Posterior cingulate gyrus (tissue), 11 donors: ENCODE results near the gene SLC39A7.

Experiments used
- DNase-seq, 10 donors: peaks; one replicate each; pipeline versions ENCODE4 v3.0.0 to v3.0.0-alpha.2; 2020 to 2021; ENCODE audit warnings: mixed read lengths in 3 of 10
- intact Hi-C: fragments of 100-400 bp; cut with DNase I; formaldehyde crosslinking; loops from one replicate; pipeline ENCODE4 v1.15.1; 2023

The SLC39A7 gene

DNA sequence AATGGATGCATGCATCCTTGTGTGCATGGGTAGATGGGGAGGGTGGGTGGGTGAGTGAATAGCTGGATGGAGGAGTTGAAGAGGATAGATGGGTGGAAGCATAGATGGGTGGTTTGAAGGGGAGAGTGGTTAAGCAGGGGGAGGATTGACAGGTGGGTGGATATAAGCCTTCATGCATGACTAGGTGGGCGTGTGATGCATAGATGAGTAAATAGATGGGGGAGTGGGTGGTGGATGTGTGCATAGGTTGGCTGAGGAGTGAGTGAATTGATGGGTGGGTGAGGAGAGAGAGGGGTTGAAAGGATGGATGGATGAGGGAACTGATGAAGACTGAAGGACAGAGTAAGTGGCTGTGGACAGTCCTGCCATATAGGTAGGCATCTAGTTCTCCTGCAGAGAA lies 12.9 kb upstream of the SLC39A7 start:
- intact Hi-C loops = no loop called here

DNA sequence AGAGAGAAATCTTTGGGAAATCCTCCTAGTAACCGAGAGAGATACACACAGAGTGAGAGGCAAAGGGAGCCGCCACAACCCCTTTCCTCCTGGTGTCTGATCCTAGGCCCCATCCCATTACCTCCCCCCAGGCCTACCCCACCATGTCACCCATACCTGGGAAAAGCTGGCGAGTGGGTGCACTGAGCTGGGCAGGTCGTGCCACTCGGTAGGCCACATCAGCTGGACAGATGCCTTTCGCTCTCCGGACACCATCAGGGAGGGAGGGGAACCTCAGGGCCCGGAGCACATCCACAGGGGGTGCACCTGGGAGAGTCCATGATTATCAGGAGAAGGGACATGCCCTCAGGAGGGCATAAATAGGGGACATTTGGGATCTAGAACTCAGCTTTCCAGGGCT lies 11.5 kb upstream of the SLC39A7 start:
- intact Hi-C loops = no loop called here

More for the DNA sequence above, 12.9 kb upstream of the SLC39A7 start:
- DNase-seq = no peak

DNA sequence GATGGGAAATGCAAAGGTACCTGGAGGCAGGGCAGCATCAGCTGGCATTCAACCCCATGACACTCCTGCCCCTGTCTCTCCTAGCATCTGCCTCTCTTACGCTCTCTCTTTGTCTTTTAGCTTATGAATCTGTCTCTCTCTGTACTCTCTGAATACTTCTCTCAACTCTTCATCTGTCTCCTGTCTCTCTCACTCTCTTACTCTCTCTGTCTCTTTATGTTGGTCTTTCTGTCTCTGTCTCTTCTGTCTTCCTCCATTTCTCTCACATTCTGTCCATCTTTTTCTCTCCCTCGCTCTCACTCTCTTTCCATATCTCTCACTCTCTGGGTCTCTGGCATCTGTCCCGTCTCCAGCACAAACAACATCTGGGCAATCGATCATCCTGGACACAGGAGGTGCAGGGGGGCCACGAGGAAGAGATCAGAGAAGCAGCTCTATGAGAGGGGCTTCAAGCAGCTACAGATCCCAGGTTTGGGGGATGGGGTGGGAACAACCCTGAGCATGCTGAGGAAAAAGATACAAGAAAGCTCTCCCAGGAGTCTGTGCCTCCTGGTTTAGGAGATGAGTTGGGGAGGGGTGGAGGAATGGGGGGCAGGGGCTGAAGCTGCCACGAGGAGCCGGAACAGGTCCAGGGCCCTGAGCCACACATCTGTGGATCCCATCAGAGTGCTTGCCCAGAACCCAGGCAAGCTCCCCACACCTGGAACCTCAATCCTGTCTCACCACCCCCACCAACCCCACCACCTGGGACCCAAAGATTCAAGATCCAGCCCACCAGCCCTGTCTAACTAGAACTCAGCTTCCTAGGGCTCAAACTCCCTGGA lies 10.8 kb upstream of the SLC39A7 start:
- intact Hi-C loops = loop anchor here (10.0 kb wide), 1 partner anchor 55 kb away; no protein-coding TSS in a partner anchor
- DNase-seq = peak in 2 of 10 donors; percentile 33 to 38

More for the DNA sequence above, 11.5 kb upstream of the SLC39A7 start:
- peak in 1 of 10 donors; percentile 53 for DNase-seq

DNA sequence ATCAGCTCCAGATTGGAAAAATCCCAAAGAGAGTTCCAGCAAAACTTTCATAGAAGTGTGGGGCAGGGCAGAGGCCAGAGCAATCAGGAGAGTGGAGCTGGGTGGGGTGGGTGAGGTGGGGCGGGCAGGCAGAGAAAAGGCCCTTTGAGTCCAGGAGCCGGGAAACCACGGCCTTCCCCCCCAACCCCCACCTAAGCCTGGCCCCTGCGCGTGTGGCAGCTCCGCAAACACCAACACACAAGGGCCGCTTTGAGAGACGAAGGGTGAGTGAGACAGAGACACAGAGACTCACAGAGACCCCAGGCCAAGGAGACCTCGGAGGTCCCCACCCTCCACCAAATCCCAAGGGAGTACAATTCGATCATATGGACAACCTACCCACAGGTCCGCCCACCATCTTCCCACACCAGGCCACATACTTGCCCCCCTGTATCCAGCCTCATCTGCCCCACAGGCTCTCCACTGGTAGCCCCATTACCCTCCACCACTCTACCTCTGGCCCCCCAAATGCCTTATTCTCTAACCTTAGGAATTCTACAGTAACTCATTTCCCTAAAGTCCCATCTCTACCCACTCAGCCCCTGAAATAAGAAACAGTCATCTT lies 10.1 kb upstream of the SLC39A7 start:
- intact Hi-C loops = loop anchor here (10.0 kb wide), 1 partner anchor 54 kb away; no protein-coding TSS in a partner anchor
- peak in 2 of 10 donors; percentile 12 to 69 for DNase-seq

DNA sequence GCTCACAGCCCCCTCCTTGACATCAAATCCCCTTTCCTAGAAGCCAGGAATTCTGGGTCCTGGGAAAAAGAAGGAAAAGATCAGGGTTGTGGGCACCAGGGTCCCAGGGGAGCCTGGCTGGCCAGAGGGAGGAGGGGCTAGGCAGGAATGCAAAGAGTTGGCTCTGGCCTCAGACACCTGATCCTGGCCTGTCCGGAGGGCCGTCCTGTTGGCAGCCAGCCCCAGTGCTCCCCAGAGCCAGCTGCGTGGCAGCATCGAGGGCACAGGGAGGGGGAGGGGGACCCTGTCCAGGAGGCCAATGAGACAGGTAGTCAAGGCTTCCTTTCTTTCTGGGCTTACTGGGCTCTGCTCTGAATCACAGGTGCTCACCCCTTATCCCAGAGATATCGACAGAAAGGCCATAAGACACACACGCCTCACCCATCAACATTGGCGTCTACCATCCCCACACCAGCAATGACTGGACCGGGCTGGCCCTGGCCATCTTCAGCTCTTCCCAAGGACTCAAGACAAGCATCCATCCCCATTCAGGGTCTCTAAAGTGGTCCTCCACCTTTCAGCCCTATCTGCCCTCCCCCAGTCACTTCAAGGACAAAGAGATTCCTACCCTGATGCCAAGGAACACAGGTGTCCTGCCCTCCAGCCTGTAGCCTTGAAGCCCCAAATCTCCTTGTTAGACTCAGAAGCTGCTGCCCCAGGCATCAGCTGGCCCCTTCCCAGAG lies 9.1 kb upstream of the SLC39A7 start:
- peak in 2 of 10 donors; percentile 70 to 81 for DNase-seq
- intact Hi-C loops = loop anchor here (10.0 kb wide), 1 partner anchor 53 kb away; no protein-coding TSS in a partner anchor

DNA sequence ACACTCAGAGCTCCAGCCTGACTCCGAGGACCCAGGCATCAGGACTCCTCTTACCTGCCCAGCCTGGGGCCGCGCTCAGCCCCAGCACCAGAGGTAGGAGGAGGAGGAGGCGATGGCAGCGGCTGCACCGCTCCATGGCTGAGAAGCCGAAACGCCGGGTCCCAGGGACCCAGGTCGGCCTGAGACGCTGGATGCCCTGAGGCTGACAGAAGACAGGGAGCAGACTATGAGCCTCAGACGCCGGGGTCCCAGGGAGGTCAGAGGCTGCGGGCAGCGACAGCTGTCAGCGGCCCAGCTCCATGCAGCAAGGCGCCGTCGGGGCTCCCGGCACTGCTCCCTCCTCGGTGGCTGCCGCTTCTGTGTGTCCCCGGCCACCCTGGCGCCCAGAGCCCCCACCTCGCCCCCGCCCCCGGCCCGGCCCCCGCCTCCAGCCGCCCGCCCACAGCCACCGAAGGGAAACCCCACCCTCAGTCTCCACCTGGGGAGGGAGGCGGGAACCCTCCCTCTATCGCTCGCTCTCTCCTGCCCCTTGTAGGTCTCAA lies 8.5 kb upstream of the SLC39A7 start, which contains the start of gene COL11A2:
Gene COL11A2 (minus strand): TSS at position 363 of the 542 bp plus-strand sequence. CDS start 227 bp downstream, at position 136.
- intact Hi-C loops = loop anchor here (10.0 kb wide), 1 partner anchor 53 kb away; no protein-coding TSS in a partner anchor
- peak in 1 of 10 donors; percentile 79 for DNase-seq

DNA sequence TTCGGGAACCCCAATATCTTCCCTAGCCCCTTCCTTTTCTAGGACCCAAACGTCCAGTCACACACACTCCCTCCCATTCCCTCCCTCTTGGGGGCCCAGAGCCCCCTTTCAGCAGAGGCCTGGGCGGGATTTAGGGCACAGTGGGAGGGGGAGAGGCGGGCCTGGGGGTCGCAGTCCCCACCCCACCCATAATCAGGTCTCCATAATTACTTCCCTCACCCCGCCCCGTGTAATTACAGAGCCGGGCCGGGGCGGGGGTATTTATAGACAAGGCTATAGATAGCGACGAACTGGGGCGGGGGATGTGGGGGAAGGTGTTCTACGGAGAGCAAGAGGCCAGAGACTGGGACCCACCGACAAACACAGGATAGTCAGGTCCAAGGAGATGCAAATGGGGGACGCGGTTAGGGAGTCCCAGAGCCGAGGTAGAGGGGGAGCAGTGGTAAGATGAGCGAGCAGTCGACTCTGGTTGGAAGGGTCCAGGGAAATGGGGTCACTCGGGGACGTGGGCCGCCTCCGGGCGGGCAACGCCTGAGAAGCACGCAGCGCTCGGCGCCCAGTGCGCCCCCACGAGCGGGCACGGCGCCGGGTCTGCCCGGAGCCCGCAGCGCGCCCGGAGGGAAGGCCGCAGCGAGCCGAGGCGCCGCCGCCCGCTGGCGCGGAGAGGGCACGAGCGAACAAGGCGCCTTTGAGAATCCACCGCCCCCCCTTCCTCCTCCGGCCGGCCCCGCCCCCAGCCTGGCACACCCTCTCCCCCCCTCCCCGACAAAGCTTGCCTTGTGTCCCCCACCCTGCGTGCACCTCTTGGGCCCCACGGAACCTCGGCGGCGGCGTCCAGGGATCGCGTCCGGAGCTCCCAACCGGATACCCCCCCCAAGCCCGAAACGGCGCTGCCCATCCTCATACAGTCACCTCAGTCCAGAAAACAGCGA lies 7.7 kb upstream of the SLC39A7 start:
- intact Hi-C loops = loop anchor here (10.0 kb wide), 1 partner anchor 52 kb away; no protein-coding TSS in a partner anchor

DNA sequence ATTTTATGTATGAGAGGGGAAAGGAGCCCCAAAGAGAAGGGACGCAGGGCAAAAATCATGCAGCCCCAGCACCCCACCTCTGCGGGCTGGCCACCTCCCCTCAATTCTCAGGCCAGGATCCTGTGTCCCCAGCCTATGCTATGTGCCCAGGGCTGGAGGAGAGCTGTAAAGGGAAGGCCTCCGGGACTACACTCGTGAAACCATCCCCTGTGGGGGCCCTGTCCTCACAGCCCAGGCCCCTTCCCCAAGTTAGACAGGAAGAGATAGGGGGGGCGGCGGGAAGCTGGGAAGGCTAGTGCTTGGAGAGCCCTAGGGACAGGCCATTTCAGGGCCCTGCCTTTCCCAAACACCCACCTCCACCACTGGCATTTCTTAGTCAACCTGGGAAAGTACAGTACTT lies 7.0 kb upstream of the SLC39A7 start:
- intact Hi-C loops = loop anchor here (10.0 kb wide), 1 partner anchor 51 kb away; no protein-coding TSS in a partner anchor
- peak in 1 of 10 donors; percentile 68 for DNase-seq

More for the DNA sequence above, 7.7 kb upstream of the SLC39A7 start:
- peak; percentile 55 to 96 (median 74) for DNase-seq

DNA sequence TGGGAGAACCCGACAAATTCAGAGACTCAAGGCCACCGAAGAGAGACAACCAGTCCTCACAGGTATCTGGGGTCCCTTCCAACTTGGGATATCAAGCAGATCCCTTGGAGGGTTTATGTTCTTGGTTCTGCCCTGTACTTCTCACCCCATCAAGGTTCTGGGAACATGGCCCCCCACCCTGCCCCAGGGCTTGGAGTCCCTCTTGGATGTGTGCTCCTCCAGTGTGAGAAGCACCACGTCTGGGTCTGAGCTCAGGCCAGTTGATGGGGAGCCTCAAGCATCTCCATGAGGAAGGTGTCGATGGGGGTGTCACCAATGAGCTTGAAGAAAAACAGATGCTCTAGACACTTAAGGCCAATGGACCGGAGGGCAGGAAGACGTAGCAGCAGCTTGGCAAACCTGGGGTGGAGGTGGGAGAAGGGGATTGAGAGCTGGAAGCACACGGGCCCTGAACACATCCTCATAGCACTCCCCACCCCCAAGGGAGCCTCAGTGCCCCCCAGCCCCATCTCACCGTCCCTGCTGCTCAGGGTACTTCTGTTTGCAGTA lies 6.2 kb upstream of the SLC39A7 start:
- intact Hi-C loops = loop anchor here (10.0 kb wide), 1 partner anchor 50 kb away; no protein-coding TSS in a partner anchor
- DNase-seq = peak in 2 of 10 donors; percentile 71 to 83

DNA sequence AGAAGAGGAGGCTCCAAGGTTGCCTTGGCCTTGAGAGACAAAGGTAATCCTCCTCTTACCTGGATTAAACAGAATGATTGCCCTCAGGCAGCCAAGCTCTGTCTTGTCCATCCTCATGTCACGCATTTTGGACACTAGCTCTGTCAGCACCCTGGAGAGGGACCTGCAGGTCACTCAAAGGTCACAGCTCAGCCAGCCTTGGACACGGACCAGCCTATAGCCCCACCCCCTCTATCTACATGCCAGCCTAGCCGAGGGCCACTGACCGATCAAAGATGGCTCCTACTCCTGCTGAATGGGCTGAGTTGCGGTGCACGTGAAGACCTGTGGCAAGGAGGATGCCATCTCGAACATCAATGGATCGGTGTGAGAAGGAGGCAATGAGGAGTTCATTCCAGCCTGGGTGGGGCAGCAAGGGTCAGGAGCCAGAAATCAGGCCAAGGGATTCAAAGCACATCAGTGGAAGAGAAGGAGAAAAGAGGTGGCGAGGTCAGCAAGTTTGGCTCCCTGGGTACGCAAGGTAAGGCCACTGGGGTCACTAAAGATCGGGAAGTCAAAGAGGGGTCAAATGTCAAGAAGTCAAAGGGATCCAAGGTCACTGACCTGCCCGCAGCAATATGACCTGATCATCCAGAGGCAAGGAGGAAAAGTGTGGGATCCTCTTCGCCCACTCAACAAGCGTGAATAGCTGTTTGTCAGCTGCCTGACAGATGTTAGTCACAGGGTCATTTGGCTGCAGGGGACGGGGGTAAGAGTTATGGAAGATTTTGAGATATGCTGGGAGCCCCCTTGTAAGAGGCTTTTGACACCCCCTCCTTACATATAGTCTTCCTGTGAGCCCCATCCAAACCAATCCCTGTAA lies 5.1 kb upstream of the SLC39A7 start:
- peak in 1 of 10 donors; percentile 43 for DNase-seq
- intact Hi-C loops = loop anchor here (10.0 kb wide), 1 partner anchor 49 kb away; no protein-coding TSS in a partner anchor

DNA sequence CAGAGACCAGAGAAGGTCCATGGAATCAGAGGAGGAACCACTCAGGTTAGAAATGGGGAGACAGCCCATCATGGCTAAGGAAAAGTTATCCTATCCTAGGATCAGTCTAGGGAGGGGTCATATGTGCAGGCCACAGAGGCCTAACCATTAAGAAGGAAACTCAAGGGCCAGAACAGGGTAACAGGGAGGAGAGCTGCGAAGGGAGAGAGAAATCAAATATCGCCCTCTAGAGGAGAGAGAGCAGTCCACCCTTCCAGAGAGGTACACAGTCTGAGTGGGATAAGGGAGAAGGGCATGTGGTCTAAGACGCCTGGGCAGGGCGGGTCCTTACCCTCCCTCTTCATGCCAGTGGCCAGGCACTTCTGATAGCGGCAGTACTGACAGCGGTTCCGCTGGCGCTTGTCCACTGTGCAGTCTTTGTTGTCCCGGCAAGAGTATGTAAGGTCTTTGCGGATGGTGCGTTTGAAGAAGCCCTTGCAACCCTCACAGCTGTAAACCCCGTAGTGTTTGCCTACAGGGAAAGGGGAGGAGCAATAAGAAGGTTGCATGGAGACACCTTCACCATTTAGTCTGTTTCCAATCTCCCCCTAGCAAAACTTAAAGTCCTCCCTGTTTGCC lies 3.1 kb upstream of the SLC39A7 start:
- intact Hi-C loops = loop anchor here (1.0 to 10.0 kb wide), 2 partner anchors 36 to 47 kb away; no protein-coding TSS in a partner anchor

DNA sequence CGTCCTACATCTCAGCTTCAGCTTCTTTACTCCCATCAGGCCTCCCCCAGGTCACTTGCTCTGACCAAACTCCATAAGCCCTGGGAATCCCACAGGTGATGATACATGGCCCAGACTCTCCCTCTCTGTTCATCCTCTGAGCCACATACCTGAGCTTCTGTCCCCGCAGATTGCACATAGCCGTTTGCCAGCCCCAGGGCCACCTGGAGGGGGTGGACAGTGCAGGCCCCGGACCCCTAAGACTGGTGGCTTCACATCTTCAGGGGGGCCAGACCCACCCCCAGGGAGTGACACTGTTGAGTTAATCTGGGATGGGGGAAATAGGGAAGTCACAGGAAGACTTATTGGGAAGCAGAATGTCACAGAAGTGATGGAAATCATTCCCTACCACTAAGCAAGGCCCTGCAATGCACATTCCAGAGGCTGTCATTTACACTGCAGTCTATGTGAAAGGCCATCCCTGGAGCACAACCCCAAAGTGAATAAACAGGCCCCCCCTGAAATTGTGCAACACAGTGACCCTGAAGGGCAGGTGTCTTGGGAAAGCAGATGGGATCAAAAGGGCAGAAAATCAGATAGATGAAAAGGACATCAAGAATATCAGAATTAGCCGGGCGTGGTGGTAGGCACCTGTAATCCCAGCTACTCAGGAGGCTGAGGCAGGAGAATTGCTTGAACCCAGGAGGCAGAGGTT lies 2.4 kb upstream of the SLC39A7 start:
- no peak for DNase-seq
- intact Hi-C loops = loop anchor here (10.0 kb wide), 1 partner anchor 46 kb away; no protein-coding TSS in a partner anchor

More for the DNA sequence above, 3.1 kb upstream of the SLC39A7 start:
- peak in 1 of 10 donors; percentile 42 for DNase-seq

DNA sequence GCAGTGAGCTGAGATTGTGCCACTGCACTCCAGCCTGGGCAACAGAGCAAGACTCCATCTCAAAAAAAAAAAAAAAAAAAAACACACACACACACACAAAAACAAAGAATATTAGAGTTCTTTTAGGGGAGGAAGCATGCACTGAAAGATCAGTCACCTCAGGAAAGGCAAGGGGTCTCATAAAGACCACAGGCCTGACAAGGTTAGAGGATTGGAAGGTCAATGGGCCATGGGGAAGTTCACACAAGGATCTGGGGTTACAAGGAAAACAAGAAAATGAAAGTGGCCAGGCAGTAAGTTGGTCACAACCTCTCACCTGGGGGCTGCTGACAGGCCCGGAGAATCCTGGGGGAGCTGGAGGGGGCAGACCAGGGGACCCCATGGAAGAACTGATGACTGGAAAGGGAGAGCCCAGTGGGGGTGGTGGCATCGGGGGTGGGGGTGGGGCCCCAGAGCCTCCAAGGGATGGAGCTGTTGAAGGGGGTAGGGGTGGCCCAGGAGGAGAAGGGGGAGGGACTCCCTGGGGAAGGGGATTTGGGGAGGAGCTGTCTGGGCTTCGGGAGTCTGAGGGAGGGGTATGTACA lies 1.7 kb upstream of the SLC39A7 start:
- no peak for DNase-seq
- intact Hi-C loops = loop anchor here (10.0 kb wide), 1 partner anchor 46 kb away; no protein-coding TSS in a partner anchor

DNA sequence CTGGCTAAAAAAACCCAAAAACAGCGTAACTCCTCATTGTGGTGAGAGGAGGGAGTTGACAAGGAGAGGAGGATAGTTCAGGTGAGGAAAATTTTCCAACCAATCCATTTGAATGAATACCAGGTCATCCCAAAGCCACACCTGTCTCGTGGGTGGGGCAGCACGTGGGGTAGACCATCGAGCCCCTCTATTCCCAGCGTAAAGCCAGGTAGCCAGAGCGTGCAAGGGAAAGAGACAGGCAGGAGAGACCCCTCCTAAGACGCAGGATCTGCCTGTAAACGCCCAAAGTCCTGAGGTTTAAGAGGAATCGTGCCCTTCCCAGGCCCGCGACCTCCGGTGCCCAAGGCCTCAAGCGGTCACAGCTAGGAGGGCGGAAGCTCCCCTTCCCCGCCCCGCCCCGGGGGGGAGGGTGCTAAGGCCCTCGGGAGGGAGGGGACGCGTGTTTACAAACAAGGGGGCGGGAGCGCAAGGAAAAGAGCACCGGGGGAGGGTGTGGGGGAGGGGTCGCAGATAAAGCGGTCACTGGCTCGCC lies 914 bp upstream of the SLC39A7 start:
- DNase-seq = peak in 1 of 10 donors; percentile 94
- intact Hi-C loops = loop anchor here (5.0 to 10.0 kb wide), 3 partner anchors 45 to 1002 kb away; no protein-coding TSS in a partner anchor

DNA sequence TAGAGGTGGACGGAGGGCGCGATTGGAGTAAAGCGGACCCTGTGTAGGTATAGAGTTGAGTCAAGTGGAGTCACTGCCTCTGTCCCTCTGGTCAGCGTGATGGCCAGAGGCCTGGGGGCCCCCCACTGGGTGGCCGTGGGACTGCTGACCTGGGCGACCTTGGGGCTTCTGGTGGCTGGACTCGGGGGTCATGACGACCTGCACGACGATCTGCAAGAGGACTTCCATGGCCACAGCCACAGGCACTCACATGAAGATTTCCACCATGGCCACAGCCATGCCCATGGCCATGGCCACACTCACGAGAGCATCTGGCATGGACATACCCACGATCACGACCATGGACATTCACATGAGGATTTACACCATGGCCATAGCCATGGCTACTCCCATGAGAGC lies 479 bp downstream of the SLC39A7 start:
- intact Hi-C loops = loop anchor here (5.0 kb wide), 2 partner anchors 229 to 1004 kb away; no protein-coding TSS in a partner anchor
- no peak for DNase-seq
